IMR-90 (cell line): ENCODE results near the gene ERCC8. TPM values are rescaled to one million over a fixed set of nuclear protein-coding genes. Genes with fewer than 3 reads are reported as not detected.

Experiments
- ATAC-seq: fragments of 200-7000 bp; cut with Tn5 transposase; 2 replicates; pipeline ENCODE4 v1.9.1; 2020; ENCODE audit warnings: low read depth, mild to moderate bottlenecking, moderate library complexity
- BruUV-seq: library from RNA; stranded (reverse); fragments of 400-500 nt; replicated peaks from 2 replicates; lab custom pipeline; 2021; lab: Mats Ljungman, UMichigan
- CTCF ChIA-PET: fragments of 300-600 bp; formaldehyde crosslinking; extraction: SDS; loops from one replicate; lab custom pipeline; 2021; ENCODE audit warnings: antibody characterized with exemption; lab: Yijun Ruan, JAX
- POLR2A ChIA-PET: fragments of 300-600 bp; sonication (Branson Sonifier 250); formaldehyde crosslinking; loops from one replicate; lab custom pipeline; 2022; ENCODE audit warnings: antibody characterized with exemption; ENCODE audit not compliant: unreplicated experiment; lab: Charles Lee
- DNase-seq: peaks from one replicate; pipeline ENCODE4 v3.0.0; 2013
- H2AFZ ChIP-seq: replicated peaks from 2 replicates; pipeline ENCODE3; 2013; ENCODE audit warnings: low read length, mild to moderate bottlenecking; ENCODE audit not compliant: poor library complexity
- H2AK5ac ChIP-seq: 2 replicates; pipeline ENCODE4 v1.6.1; 2013; ENCODE audit warnings: low read depth, low read length, inconsistent platforms
- H2AK9ac ChIP-seq: replicated peaks from 2 replicates; pipeline ENCODE3; 2013; ENCODE audit warnings: mild to moderate bottlenecking, low read depth, low read length, moderate library complexity; ENCODE audit not compliant: poor library complexity
- H2BK120ac ChIP-seq: 2 replicates; pipeline ENCODE4 v1.6.1; 2013; ENCODE audit warnings: low read depth, low read length, inconsistent platforms
- H2BK15ac ChIP-seq: 3 replicates; pipeline ENCODE4 v1.6.1; 2013; ENCODE audit warnings: low read depth, low read length, inconsistent platforms
- H2BK20ac ChIP-seq: 2 replicates; pipeline ENCODE4 v1.6.1; 2013; ENCODE audit warnings: low read depth, mild to moderate bottlenecking, inconsistent platforms, low read length, moderate library complexity
- H2BK5ac ChIP-seq: 2 replicates; pipeline ENCODE4 v1.6.1; 2013; ENCODE audit warnings: mild to moderate bottlenecking, low read depth, low read length, inconsistent platforms; ENCODE audit not compliant: poor library complexity, severe bottlenecking
- H3K14ac ChIP-seq: replicated peaks from 2 replicates; pipeline ENCODE4 v1.6.1; 2013; ENCODE audit warnings: low read depth, low read length, inconsistent platforms
- H3K18ac ChIP-seq: 2 replicates; pipeline ENCODE4 v1.6.1; 2013; ENCODE audit warnings: low read depth, low read length, control low read depth
- H3K23ac ChIP-seq: 2 replicates; pipeline ENCODE4 v1.6.1; 2013; ENCODE audit warnings: low read depth, low read length, inconsistent platforms
- H3K27ac ChIP-seq: 2 replicates; pipeline ENCODE4 v1.5.1; 2013; ENCODE audit warnings: mild to moderate bottlenecking, control low read depth, low read length; ENCODE audit not compliant: insufficient read depth
- H3K27me3 ChIP-seq: 2 replicates; pipeline ENCODE4 v1.6.1; 2013; ENCODE audit warnings: low read length; ENCODE audit not compliant: control insufficient read depth, insufficient read depth
- H3K36me3 ChIP-seq: 2 replicates; pipeline ENCODE4 v1.6.1; 2013; ENCODE audit warnings: low read length, mixed read lengths; ENCODE audit not compliant: control insufficient read depth, insufficient read depth
- H3K4ac ChIP-seq: 2 replicates; pipeline ENCODE4 v1.6.1; 2013; ENCODE audit warnings: low read depth, low read length, inconsistent platforms
- H3K4me1 ChIP-seq: 2 replicates; pipeline ENCODE4 v1.6.1; 2013; ENCODE audit warnings: low read length, mixed read lengths; ENCODE audit not compliant: control insufficient read depth, insufficient read depth
- H3K4me2 ChIP-seq: 2 replicates; pipeline ENCODE4 v1.6.1; 2013; ENCODE audit warnings: low read depth, mild to moderate bottlenecking, control low read depth, low read length, moderate library complexity
- H3K4me3 ChIP-seq: 2 replicates; pipeline ENCODE4 v1.5.1; 2013; ENCODE audit warnings: low read depth, mild to moderate bottlenecking, control low read depth, low read length, moderate library complexity; ENCODE audit not compliant: insufficient read depth
- H3K56ac ChIP-seq: 2 replicates; pipeline ENCODE4 v1.6.1; 2013; ENCODE audit warnings: low read length, inconsistent platforms; ENCODE audit not compliant: insufficient read depth; ENCODE audit errors: extremely low read depth
- H3K79me1 ChIP-seq, 2 experiments: 2 replicates each; pipeline ENCODE4 v1.6.1; 2013; ENCODE audit warnings: low read length in 2 of 2, inconsistent platforms in 1 of 2, low read depth in 1 of 2
- H3K9ac ChIP-seq: 2 replicates; pipeline ENCODE4 v1.6.1; 2013; ENCODE audit warnings: low read depth, low read length, control low read depth
- H3K9me1 ChIP-seq: 2 replicates; pipeline ENCODE4 v1.6.1; 2013; ENCODE audit warnings: low read length, inconsistent platforms; ENCODE audit not compliant: insufficient read depth
- H3K9me3 ChIP-seq: 2 replicates; pipeline ENCODE4 v1.6.1; 2013; ENCODE audit warnings: low read length; ENCODE audit not compliant: control insufficient read depth, insufficient read depth
- H4K20me1 ChIP-seq: 2 replicates; pipeline ENCODE4 v1.6.1; 2013; ENCODE audit warnings: low read length, inconsistent platforms; ENCODE audit not compliant: insufficient read depth
- H4K5ac ChIP-seq: 2 replicates; pipeline ENCODE4 v1.6.1; 2013; ENCODE audit warnings: mild to moderate bottlenecking, low read depth, low read length, control low read depth
- H4K8ac ChIP-seq, 2 experiments: 2 replicates each; pipeline ENCODE4 v1.6.1; 2013; ENCODE audit warnings: low read depth in 2 of 2, low read length in 2 of 2, control low read depth in 1 of 2, inconsistent platforms in 1 of 2
- H4K91ac ChIP-seq: 2 replicates; pipeline ENCODE4 v1.6.1; 2013; ENCODE audit warnings: low read depth, low read length, inconsistent platforms; ENCODE audit not compliant: insufficient read depth
- CEBPB ChIP-seq: IDR thresholded peaks from 2 replicates; pipeline ENCODE4 v1.6.1; 2012; ENCODE audit warnings: low read depth, low read length, improper control_type of control experiment
- MXI1 ChIP-seq: IDR thresholded peaks from 2 replicates; pipeline ENCODE4 v1.6.1; 2012; ENCODE audit warnings: low read depth, mild to moderate bottlenecking, low read length, moderate library complexity, borderline replicate concordance
- RFX5 ChIP-seq: IDR thresholded peaks from 2 replicates; pipeline ENCODE4 v1.8.0; 2012; ENCODE audit warnings: low read depth, mild to moderate bottlenecking, low read length, moderate library complexity
- WGBS, 2 experiments: methylation state at CpG; one replicate each; pipeline versions ENCODE4 v1.1.5 to v1.1.7; 2013; ENCODE audit warnings: missing lambda C conversion rate in 2 of 2; ENCODE audit not compliant: insufficient read length in 1 of 2; ENCODE audit errors: extremely low coverage in 2 of 2; 5-methylcytosine and 5-hydroxymethylcytosine counted together
- dilution Hi-C: fragments of 300-500 bp; cut with HindIII; formaldehyde crosslinking; loops from one replicate; pipeline ENCODE4 v1.14.3; 2018; ENCODE audit warnings: low sequenced_read_pairs; ENCODE audit not compliant: unreplicated experiment
- in situ Hi-C: fragments of 300-500 bp; cut with MboI; formaldehyde crosslinking; loops from 3 replicates; pipeline ENCODE4 v1.14.3; 2019; ENCODE audit warnings: low sequenced_read_pairs, inconsistent platforms, mixed read lengths
- intact Hi-C: fragments of 100-400 bp; cut with micrococcal nuclease; formaldehyde crosslinking; loops from 2 replicates; pipeline ENCODE4 v1.10.0; 2022
- polyA plus RNA-seq, 3 experiments: library from polyadenylated mRNA; depleted of rRNA; stranded (reverse); fragments of >200 nt; gene quantifications; 2 replicates each; pipeline ENCODE4 v1.2.3, GENCODE V29; 2012; ENCODE audit warnings: low replicate concordance in 1 of 3
- total RNA-seq: library from RNA; depleted of rRNA; stranded (reverse); fragments of >200 nt; gene quantifications from 2 replicates; pipeline ENCODE4 v1.2.3, GENCODE V29; 2012

Gene ERCC8
- total and polyA plus RNA-seq, 2 of the 4 experiments (the other 2 are of a cell fraction): 12.6 to 29.2 TPM

- Histone ChIP-seq H3K79me1 (no peaks in the 10 kb centered on the region), H2AK5ac (no peak overlapping the region), H3K27me3 (no peaks in the 10 kb centered on the region; the same call in 1 of the 2 replicates), H4K91ac (no peak overlapping the region), H3K56ac (no peak overlapping the region), H3K4me2 (no peak overlapping the region), H3K4ac (no peak overlapping the region), H3K27ac (no peak overlapping the region), H2BK120ac (no peak overlapping the region), H3K4me1 (no peaks in the 10 kb centered on the region), H3K18ac (no peak overlapping the region), H3K14ac (no peak overlapping the region), H2AFZ (no peak overlapping the region), H3K23ac (no peak overlapping the region), H3K36me3 (no peaks in the 10 kb centered on the region), H3K4me3 (no peak overlapping the region), H2BK20ac (no peak overlapping the region), H4K20me1 (no peaks in the 10 kb centered on the region), H3K9me1 (no peaks in the 10 kb centered on the region), H4K8ac (no peak overlapping the region), H2BK15ac (no peak overlapping the region), H3K9me3 (no peaks in the 10 kb centered on the region), H2AK9ac (no peak overlapping the region), H3K9ac (no peak overlapping the region), H2BK5ac (no peak overlapping the region), H4K5ac (no peak overlapping the region)
- no CpG with 5 or more reads among the region's 1 CpG for WGBS, 2 experiments
- POLR2A ChIA-PET: no interaction called here
- ATAC-seq (peak; percentile 32; the same call in 1 of the 2 replicates), DNase-seq (peak; percentile 29)
- in situ Hi-C loops (no loop called here), intact Hi-C loops (no loop called here), dilution Hi-C loops (no loop called here)
- CTCF ChIA-PET: no interaction called here
- TF ChIP-seq RFX5 (no peak), CEBPB (peak; percentile 66; the same call in 1 of the 2 replicates), MXI1 (peak; percentile 45; the same call in 1 of the 2 replicates)
- no TSS peak for BruUV-seq
Observed at GRCh38 chr5:60856066-60856465, 88.8 kb downstream of the ERCC8 start.
